Left lung (tissue), 10 donors: ENCODE data around the gene BSPH1. TPM values are rescaled to one million over a fixed set of nuclear protein-coding genes. Genes with fewer than 3 reads are reported as not detected.

Source experiments
- ATAC-seq: fragments of 200-7000 bp; cut with Tn5 transposase; one replicate; pipeline ENCODE4 v1.9.1; 2020; ENCODE audit warnings: moderate library complexity
- DNase-seq, 4 donors: peaks; one replicate each; pipeline ENCODE4 v3.0.0-alpha.2; 2013 to 2020
- H3K27ac ChIP-seq, 2 donors: fragments of 200-600 bp; sonication (generic) in 1 of 2; one replicate each; pipeline versions ENCODE4 v1.5.0 to v1.8.0; 2020 to 2021
- H3K27me3 ChIP-seq, 2 donors: fragments of 200-600 bp; sonication (generic) in 1 of 2; one replicate each; pipeline versions ENCODE4 v1.5.0 to v1.8.0; 2020 to 2021
- H3K36me3 ChIP-seq, 2 donors: fragments of 200-600 bp; sonication (generic) in 1 of 2; one replicate each; pipeline versions ENCODE4 v1.5.0 to v1.8.0; 2020 to 2021
- H3K4me1 ChIP-seq, 2 donors: fragments of 200-600 bp; one replicate each; pipeline ENCODE4 v1.8.0; 2021
- H3K4me3 ChIP-seq, 2 donors: fragments of 200-600 bp; sonication (generic) in 1 of 2; one replicate each; pipeline versions ENCODE4 v1.5.0 to v1.8.0; 2020 to 2021; ENCODE audit warnings: mild to moderate bottlenecking in 1 of 2
- H3K9me3 ChIP-seq, 2 donors: fragments of 200-600 bp; sonication (generic) in 1 of 2; one replicate each; pipeline versions ENCODE4 v1.5.0 to v1.8.0; 2020 to 2021
- intact Hi-C, 2 donors: fragments of 100-400 bp; cut with DNase I; formaldehyde crosslinking; loops; one replicate each; pipeline versions ENCODE4 v1.11.2 to v1.14.2; 2022
- polyA plus RNA-seq, 6 donors: library from polyadenylated mRNA; unstranded; fragments of 120-200 nt; gene quantifications; one replicate each; pipeline ENCODE4 v1.2.1, GENCODE V29; 2013; ENCODE audit not compliant: insufficient read length in 6 of 6
- total RNA-seq, 2 donors: library from RNA; stranded (reverse); fragmentation: NEBNext Ultra II Directional; extraction: Animal tissue kit (Norgen Biotek cat#: 25700); gene quantifications; one replicate each; pipeline ENCODE4 v1.2.1, GENCODE V29; 2021
- TF ChIP-seq, protein P1 (sequence below), 2 donors: fragments of 200-600 bp; sonication (generic) in 1 of 2; IDR thresholded peaks; one replicate each; pipeline versions ENCODE4 v1.5.0 to v1.8.0; 2021; ENCODE audit warnings: antibody characterized with exemption in 2 of 2
- donor health status: DM: no; HTN: yes; CAD: no.
- donor health status: DM: no; HTN: no; CAD: no.

BSPH1 gene
- total and polyA plus RNA-seq, 8 donors: not detected

DNA sequence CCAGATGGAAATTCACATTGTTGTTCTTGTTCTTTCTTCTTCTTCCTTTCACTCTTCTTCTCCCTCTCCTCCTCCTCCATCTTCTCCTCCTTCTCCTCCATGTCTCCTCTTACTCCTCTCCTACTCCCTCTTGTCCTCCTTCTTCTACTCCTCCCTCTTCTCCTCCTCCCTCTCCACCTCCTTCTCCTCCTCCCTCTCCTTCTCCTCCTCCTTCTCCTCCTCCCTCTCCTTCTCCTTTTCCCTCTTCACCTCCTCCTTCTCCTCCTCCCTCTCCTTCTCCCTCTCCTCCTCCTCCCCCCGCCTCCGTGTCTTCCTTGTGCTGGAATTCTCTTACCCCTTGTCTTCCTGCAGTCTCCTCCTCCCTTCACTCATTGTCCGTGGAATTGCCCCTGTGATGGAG lies 33.5 kb upstream of the BSPH1 start:
- H3K36me3 ChIP-seq: no peaks in the 10 kb centered on the region
- no peak for ATAC-seq
- peaks cover 0 to 28% of the 10 kb centered on the region in 2 donors for H3K27me3 ChIP-seq
- intact Hi-C loops: no loop called here
- no peak overlapping the region for H3K27ac ChIP-seq
- TF ChIP-seq, protein P1, sequence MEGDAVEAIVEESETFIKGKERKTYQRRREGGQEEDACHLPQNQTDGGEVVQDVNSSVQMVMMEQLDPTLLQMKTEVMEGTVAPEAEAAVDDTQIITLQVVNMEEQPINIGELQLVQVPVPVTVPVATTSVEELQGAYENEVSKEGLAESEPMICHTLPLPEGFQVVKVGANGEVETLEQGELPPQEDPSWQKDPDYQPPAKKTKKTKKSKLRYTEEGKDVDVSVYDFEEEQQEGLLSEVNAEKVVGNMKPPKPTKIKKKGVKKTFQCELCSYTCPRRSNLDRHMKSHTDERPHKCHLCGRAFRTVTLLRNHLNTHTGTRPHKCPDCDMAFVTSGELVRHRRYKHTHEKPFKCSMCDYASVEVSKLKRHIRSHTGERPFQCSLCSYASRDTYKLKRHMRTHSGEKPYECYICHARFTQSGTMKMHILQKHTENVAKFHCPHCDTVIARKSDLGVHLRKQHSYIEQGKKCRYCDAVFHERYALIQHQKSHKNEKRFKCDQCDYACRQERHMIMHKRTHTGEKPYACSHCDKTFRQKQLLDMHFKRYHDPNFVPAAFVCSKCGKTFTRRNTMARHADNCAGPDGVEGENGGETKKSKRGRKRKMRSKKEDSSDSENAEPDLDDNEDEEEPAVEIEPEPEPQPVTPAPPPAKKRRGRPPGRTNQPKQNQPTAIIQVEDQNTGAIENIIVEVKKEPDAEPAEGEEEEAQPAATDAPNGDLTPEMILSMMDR (IDR thresholded peaks at IDR 0.05): no peak
- H3K9me3 ChIP-seq: no peaks in the 10 kb centered on the region
- no peak overlapping the region for H3K4me3 ChIP-seq
- DNase-seq: no peak
- H3K4me1 ChIP-seq: no peaks in the 10 kb centered on the region

DNA sequence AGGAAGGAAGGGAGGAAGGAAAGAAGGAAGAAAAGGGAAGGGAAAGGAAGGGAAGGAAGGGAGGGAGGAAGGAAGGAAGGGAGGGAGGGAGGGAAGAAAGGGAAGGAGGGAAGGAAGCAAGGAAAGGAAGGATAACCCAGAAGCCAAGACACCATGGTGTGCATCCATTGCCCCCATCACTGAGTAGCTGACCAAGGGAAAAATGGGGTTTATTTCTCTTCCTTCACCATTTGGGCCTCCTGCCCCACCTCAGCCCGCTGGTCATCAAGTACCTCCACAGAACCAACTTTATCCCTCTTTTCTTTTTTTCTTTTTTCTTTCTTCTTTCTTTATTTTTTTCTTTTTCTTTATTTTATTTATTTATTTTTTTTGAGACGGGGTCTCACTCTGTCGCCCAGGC lies 31.5 kb upstream of the BSPH1 start:
- ATAC-seq: no peak
- intact Hi-C loops: no loop called here

DNA sequence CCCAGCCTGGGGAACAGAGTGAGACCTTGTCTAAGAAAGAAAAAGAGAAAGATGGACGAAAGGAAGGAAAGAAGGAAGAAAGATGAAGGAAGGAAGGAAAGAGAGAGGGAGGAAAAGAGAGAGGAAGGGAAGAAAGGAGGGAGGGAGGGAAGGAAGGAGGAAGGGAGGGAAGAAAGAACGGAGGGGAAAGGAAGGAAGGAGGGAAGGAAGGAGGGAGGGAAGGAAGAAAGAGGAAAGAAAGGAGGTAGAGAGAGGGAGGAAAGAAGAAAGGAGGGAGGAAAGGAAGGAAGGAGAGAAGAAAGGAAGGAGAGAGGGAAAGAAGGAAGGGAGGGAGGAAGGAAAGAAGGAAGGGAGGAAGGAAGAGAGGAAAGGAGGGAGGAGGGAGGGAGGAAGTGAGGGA lies 31.0 kb upstream of the BSPH1 start:
- Histone ChIP-seq H3K36me3 (no peaks in the 10 kb centered on the region), H3K4me1 (no peaks in the 10 kb centered on the region), H3K4me3 (no peak overlapping the region), H3K9me3 (no peaks in the 10 kb centered on the region), H3K27me3 (peaks cover 0 to 29% of the 10 kb centered on the region in 2 donors), H3K27ac (no peak overlapping the region)
- intact Hi-C loops: no loop called here
- DNase-seq (no peak), ATAC-seq (no peak)
- TF ChIP-seq, protein P1 (IDR thresholded peaks at IDR 0.05): no peak

More for the DNA sequence above, 31.5 kb upstream of the BSPH1 start:
- H3K4me1 ChIP-seq: no peaks in the 10 kb centered on the region
- H3K36me3 ChIP-seq: no peaks in the 10 kb centered on the region
- H3K27ac ChIP-seq: no peak overlapping the region
- TF ChIP-seq, protein P1 (IDR thresholded peaks at IDR 0.05): no peak
- no peaks in the 10 kb centered on the region for H3K9me3 ChIP-seq
- peaks cover 0 to 28% of the 10 kb centered on the region in 2 donors for H3K27me3 ChIP-seq
- H3K4me3 ChIP-seq: no peak overlapping the region
- no peak for DNase-seq

DNA sequence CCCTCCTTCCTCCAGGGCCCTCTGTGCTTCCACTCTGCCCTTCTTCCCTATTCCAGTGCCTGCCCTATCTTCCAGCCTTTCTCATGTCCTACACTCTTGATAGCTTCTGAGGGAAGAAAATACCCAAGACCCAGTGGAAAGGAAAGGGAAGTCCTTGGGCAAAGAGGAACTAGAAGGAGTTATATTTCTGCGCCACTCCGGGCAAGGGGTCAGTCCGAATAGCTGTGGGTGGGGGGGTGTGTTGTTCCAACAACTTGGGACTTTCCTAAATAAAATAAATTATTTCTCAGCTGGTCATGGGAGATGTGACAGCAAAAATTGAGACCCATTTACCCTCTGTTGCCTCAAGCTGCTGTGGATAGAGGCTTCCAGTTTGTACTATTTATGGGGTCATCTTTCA lies 28.7 kb upstream of the BSPH1 start:
- intact Hi-C loops: no loop called here
- H3K4me1 ChIP-seq: no peaks in the 10 kb centered on the region
- no peak overlapping the region for H3K27ac ChIP-seq
- H3K27me3 ChIP-seq: peaks cover 0 to 41% of the 10 kb centered on the region in 2 donors
- TF ChIP-seq, protein P1 (IDR thresholded peaks at IDR 0.05): no peak
- H3K9me3 ChIP-seq: no peaks in the 10 kb centered on the region
- no peaks in the 10 kb centered on the region for H3K36me3 ChIP-seq
- DNase-seq (no peak), ATAC-seq (no peak)
- no peak overlapping the region for H3K4me3 ChIP-seq

DNA sequence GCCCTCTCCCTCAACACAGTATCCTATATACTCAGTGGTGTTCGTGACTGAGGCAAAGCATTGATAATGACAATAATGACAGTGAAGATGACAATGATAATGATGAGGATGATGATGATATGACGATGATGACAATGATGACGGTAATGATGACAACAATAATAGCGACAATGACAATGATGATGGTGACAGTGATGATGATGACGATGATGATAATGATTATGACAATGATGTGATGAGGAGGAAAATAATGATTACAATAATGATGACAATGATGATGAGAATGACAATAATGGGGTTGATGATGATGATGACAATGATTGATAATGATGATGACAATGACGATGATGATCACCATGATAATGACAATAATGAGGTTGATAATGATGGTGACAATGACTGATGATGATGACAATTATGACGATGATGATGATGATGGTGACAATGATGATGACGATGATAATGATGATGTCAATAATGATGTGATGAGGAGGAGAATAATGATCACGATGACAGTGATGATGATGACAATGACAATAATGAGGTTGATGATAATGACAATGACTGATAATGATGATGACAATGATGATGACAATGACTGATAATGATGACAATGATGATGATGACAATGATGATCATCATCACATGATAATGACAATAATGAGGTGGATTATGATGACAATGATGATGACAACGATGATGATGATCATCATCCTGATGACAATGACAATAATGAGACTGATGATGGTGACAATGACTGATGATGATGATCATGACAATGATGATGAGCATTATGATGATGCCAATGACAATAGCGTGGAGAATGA lies 19.2 kb upstream of the BSPH1 start:
- H3K4me3 ChIP-seq: no peak overlapping the region
- TF ChIP-seq, protein P1 (IDR thresholded peaks at IDR 0.05): no peak

More for the DNA sequence above, 19.2 kb upstream of the BSPH1 start:
- Histone ChIP-seq H3K36me3 (no peaks in the 10 kb centered on the region), H3K27me3 (peaks cover 0 to 13% of the 10 kb centered on the region in 2 donors), H3K4me1 (no peaks in the 10 kb centered on the region), H3K27ac (no peak overlapping the region), H3K9me3 (no peaks in the 10 kb centered on the region)
- peak in 2 of 4 donors; percentile 3 to 17 for DNase-seq
- intact Hi-C loops: no loop called here
- ATAC-seq: no peak
